ENCODE measurements around the gene WAPL.

DNA sequence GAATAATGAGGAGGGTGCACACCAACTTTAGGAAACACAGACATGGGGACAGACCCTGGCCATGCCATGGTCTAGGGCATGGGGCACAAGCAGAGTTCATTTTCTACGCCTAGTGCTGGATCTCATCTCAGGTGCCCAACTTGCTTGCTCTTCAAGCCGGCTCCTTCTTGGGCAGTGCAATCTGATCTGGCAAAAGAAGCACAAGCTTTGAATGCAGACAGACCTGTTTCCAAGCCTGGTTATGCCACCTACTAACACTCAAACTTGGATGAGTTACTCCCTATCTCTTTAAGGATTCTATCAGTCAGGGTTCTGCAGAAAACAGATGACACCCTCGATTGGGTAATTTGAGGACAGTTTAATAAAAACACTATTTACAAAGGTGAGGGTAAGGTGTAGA, 34.9 kb upstream of the WAPL start:
- TF ChIP-seq, protein P1, sequence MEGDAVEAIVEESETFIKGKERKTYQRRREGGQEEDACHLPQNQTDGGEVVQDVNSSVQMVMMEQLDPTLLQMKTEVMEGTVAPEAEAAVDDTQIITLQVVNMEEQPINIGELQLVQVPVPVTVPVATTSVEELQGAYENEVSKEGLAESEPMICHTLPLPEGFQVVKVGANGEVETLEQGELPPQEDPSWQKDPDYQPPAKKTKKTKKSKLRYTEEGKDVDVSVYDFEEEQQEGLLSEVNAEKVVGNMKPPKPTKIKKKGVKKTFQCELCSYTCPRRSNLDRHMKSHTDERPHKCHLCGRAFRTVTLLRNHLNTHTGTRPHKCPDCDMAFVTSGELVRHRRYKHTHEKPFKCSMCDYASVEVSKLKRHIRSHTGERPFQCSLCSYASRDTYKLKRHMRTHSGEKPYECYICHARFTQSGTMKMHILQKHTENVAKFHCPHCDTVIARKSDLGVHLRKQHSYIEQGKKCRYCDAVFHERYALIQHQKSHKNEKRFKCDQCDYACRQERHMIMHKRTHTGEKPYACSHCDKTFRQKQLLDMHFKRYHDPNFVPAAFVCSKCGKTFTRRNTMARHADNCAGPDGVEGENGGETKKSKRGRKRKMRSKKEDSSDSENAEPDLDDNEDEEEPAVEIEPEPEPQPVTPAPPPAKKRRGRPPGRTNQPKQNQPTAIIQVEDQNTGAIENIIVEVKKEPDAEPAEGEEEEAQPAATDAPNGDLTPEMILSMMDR (conservative IDR thresholded peaks at IDR 0.05 in 1 of 2, IDR thresholded peaks at IDR 0.05 in 1 of 2; ENCODE audit: extremely low read depth in 1 of 2, insufficient read depth in 1 of 2, low read depth in 1 of 2, low read length in 2 of 2) = no peak
- no peak for TF ChIP-seq EZH2 (IDR thresholded peaks at IDR 0.05; ENCODE audit: borderline replicate concordance, low read length)

All from mammary epithelial cell (primary cell).